ENCODE results near the gene HTR4.

The HTR4 gene

DNA sequence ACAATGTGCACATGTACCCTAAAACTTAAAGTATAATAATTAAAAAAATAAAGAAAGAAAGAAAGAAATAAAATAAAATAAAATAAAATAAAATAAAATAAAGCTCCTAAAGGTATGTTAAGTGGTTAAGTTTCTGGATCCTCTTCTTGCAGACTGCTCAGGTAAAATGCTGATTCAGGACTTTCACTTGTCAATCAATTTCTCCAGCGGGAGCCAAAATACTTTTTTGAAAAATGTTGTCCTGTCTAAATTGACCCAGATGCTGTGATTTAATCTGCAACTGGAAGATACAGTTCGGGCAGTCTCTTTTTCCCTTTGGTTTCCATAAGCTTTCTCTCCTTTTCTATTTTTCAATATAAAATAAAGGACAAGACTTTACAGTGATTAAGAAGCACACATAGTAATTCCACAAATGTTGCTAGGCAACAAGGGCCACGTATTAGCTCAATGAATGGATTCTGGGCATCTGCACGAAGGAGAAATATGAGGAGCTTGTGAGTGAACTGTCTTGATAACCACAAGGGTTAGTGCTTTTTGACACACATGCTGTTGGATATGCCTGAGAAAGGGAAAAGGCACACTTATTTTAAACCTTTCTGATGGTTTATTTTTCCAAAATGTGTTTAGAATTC is 38.6 kb downstream of the HTR4 start:
- no peak for DNase-seq (ENCODE audit: low read depth in 1 of 2, low spot score in 1 of 2)

- no peak for DNase-seq (ENCODE audit: low read depth in 1 of 2, low spot score in 1 of 2)
These were observed 46.9 kb downstream of the HTR4 start for GRCh38 chr5:148607406-148607805.

- DNase-seq (ENCODE audit: low read depth in 1 of 2, low spot score in 1 of 2), result no peak
These were observed 48.0 kb downstream of the HTR4 start for GRCh38 chr5:148606296-148606695.

- no peak for DNase-seq (ENCODE audit: low read depth in 1 of 2, low spot score in 1 of 2)
These were observed 55.1 kb downstream of the HTR4 start for GRCh38 chr5:148599187-148599586.

DNA sequence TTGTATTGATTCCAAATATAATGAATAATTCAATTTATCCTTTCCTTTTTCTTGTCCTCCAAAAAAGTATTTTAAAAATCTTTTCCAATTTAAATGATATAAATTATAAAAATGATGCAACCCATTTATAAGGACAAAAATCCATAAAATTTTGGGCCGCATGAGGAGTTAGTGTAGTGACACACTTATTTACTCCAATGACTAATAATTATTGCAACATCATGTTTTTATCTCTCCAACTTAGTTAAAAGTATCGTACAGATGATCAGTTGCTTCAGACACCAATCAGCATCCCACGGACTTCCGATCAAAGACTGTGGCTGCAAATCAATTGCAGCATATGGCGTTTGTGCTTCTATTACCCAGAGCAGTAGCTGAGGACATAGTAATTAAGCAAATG is 58.6 kb downstream of the HTR4 start:
- no peak for DNase-seq (ENCODE audit: low read depth in 1 of 2, low spot score in 1 of 2)

DNA sequence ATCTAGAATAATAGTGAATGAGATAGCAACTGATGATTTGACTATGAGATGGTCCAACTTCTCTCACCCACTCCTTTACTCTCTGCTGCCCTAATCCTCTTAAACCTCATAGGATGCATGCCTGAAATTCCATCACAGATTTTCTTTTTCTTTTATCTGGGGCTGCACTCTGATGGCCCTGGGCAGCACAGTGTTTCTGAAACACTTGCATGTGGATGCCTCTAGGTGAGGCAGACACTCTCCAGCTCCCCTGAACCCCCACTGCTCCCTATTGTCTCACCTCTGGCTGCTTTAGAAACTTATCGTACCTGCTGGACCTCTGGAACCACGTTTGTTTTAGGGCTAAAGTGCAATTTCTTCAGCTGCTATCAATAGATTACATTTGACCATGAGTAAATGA is 67.5 kb downstream of the HTR4 start:
- DNase-seq (ENCODE audit: low read depth in 1 of 2, low spot score in 1 of 2), result no peak

GRCh38 chr5:148585988-148586387 is 68.3 kb downstream of the HTR4 start:
- DNase-seq (ENCODE audit: low read depth in 1 of 2, low spot score in 1 of 2), result no peak

DNA sequence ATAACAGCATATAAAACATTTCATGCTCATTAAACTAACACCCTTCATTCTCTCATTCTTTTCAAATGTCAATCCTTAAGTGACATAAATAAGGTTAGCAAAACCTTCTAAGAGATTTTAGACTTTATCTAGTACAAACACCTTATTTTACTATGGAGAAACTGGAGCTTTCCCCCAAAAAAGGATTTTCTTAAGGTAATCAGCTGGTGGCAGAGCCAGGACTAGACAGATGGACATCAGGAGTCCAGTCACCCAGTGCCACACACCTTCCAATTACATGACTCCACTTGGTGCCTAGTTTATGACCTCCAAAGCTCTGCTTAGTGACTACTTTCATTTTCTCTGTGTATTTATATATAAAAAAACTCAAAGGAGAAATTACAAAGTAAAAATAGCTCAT is 70.2 kb downstream of the HTR4 start:
- DNase-seq (ENCODE audit: low read depth in 1 of 2, low spot score in 1 of 2), result no peak

GRCh38 chr5:148583421-148583965 is 70.8 kb downstream of the HTR4 start:
- DNase-seq (ENCODE audit: low read depth in 1 of 2, low spot score in 1 of 2), result no peak

DNA sequence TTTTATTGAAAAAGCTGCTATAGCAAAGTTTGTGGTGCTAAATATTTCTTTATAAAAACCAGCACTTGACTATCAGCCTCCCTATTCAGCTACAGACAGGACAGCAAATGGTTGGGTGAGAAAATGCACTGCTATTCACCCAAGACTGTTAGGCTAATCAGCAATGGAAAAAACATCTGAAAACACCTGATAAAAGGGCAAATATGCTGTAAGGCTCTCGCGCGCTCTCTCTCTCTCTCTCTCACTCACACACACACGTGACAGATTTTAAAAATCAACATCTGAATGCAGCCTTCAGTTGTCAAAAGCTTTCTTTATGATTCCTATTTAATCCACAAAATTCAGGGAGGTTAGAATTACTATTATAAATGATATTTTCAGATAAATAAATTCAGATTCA is 80.2 kb downstream of the HTR4 start:
- no peak for DNase-seq (ENCODE audit: low read depth in 1 of 2, low spot score in 1 of 2)

DNA sequence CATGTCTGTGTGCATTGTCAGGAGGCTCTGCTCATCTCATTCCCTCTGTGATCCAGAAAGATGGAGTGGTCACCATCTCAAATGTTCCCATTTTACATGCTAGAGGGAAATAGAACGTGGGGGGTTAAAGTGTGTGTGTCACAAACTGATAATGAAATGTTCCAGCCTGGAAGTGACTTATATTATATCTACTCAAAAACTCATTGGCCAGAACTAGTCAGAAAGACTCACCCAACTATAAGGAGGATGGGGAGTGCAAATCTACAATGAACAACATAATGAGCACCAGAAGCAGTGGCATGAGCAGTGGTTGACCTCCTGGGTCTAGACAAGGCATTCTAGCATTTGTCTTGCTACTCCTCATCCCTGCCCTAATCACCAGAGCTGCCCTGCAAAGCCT is 81.0 kb downstream of the HTR4 start:
- DNase-seq (ENCODE audit: low read depth in 1 of 2, low spot score in 1 of 2), result no peak

DNA sequence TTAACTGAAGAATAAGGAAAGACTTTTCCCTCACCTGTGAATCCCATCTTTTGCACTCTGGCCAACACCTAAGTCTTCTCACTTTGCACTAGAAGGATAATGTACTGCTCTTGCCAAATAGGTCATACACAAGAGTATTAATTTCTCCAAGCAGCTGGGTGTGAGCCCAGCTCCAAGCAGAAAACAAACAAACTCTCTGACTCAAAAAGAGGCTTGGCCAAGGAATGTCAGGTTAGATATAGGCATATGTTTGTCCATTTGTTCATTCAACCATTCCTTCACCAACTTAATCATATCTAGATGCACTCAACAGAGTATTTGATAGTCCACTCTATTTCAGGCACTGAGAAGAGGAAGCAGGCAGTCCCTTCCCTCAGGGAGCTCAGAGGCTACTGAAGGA is 84.4 kb downstream of the HTR4 start:
- DNase-seq (ENCODE audit: low read depth in 1 of 2, low spot score in 1 of 2), result no peak

DNA sequence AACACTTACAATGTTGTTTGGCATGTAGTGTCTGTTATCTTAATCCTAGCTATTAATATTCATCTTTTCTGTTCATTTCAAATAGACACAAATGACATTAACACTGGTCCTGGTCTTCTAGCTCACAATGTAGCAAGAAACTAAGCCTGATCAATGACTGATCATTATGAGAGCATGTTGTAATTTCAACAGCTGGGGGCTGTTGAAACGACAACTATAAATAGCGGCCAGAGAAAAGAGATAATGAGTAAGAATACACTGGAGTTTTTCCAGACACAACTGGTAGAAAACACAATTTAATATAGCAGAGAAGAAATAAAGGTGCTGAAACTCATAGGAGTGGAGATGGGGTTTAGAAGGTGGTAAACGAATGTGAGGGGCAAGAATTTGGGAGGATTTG is 89.2 kb downstream of the HTR4 start:
- DNase-seq (ENCODE audit: low read depth in 1 of 2, low spot score in 1 of 2), result no peak

DNA sequence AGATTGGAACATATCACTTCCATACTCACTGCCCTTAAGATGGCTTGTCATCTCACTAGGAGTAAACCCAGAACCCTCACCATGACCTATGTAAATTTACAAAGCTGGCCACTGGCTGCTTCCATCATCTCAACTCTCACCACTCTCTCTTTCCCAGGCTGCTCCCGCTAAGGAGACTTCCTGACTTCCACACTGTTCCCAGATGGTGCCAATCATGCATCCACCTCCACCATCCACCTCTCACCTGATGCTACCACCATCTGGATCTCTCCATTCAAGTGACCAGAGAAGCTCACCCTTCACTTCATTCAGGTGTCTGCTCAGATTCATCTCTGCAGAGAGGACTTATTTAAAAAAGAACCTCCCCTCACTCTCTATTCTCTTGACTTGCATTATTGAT is 91.3 kb downstream of the HTR4 start:
- DNase-seq (ENCODE audit: low read depth in 1 of 2, low spot score in 1 of 2), result no peak

- DNase-seq (ENCODE audit: low read depth in 1 of 2, low spot score in 1 of 2), result no peak
These were observed 92.5 kb downstream of the HTR4 start for GRCh38 chr5:148561801-148562311.

DNA sequence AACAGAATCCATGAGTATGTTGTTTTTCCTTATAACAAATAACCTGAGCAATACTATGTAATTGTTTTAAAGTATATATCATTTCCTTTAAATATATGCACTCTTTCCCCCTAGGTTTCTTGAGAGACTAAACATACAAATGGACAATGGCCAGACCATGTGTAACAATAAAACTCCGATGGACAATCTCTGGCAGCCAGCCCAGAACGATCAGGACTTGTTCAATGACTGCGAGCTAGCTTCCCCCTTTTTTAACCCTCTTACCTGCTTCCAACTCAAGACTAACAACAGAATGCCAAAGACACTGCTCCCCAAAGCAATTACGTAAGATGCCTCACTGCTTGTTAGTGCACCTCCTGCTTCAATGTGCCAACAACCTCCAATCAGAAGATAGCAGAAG is 94.9 kb downstream of the HTR4 start:
- no peak for DNase-seq (ENCODE audit: low read depth in 1 of 2, low spot score in 1 of 2)

- no peak for DNase-seq (ENCODE audit: low read depth in 1 of 2, low spot score in 1 of 2)
These were observed 95.4 kb downstream of the HTR4 start for GRCh38 chr5:148558892-148559291.

GRCh38 chr5:148556835-148557234 is 97.5 kb downstream of the HTR4 start:
- DNase-seq (ENCODE audit: low read depth in 1 of 2, low spot score in 1 of 2), result no peak

- DNase-seq (ENCODE audit: low read depth in 1 of 2, low spot score in 1 of 2), result no peak
These were observed 99.7 kb downstream of the HTR4 start for GRCh38 chr5:148554621-148555020.

DNA sequence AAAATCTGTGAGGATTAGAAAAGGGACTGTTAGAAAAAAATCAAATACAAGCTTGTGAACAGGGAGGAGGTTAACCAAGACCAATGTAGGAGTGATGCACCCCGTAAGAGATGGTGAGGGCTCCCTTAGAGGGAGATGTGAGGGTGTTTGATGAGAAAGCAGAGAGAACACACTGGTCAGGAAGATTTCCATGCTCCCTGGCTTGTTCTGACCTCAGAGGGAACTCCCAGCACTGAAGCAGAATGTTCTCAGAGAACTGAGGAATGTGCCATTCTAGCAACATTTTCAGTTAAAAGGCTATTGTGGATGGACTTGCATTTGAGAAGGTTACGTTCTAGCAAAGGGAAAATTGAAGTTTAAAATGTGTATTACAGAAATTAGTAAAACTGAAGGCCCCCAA is 110.6 kb downstream of the HTR4 start:
- DNase-seq (ENCODE audit: low read depth in 1 of 2, low spot score in 1 of 2), result no peak

DNA sequence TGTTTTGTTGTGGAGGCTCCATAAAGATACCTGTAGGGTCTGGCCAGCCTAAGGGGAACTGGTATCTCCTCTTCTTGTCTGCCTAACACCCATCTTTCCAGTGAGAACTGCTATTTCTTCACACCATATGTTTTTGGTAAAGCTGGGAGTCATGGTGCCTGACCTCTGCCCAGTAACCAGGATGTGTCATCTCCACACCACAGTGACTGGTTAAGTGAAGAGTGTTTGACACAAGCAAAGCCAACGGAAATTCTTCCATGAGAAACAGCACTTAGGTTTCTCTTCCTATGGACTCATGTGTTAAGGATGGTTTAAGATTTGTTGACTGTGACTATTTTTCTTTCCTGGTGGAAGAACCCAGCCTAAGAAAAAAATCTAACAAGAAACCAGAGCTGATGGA is 111.5 kb downstream of the HTR4 start:
- DNase-seq (ENCODE audit: low read depth in 1 of 2, low spot score in 1 of 2), result no peak

DNA sequence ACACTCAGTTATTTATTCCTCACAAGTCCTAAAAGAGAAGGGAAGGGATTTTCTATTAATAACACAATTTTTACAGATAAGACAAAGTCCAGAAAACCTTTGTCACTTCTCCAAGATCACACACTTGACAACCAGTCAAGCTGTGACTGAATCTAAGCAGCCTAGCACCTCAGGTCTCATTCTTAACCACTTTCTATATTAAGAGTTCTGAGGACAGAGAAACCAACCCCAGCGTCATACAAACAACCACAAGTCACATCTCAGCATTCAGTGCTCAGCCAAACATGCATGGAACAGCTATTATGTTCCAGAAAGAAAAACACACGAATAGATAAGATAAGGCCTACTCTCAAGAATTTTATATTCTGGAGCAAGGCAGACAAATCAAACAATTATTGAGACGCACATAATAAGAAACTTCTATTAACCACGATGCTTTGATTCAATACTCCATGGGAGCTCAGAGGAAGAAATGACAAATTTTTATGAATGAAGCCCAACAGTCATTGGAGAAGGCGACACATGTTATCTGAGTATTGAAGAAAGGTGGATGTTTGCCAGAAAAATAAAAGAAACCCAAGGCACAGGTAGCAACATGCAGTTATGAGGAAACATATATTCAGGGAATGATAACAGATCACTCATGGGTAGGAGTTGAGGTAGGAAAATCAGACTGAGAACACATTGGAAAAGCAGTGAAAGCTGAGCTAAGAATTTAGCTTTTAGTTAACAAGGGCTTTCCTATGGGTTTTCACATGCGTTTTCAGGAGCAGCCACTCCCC is 113.1 kb downstream of the HTR4 start:
- no peak for DNase-seq (ENCODE audit: low read depth in 1 of 2, low spot score in 1 of 2)

DNA sequence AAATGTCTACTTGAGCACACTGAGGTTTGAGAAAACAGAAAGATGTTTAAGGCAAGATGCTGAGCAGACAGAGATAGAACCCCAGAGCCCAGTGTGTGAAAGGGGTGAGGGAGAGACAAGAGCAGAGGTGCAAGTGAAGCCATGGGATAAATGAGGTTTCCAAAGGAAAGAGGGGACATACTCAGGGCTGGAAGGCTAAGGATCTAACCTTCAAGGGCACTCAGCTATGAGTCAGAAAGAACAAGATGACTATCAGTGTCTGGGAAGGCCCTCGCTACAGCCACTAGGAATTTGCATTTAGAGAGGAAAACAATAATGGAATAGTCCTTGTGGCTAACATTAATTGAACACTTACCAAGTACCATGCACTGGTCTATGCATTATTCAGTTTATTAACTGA is 113.7 kb downstream of the HTR4 start:
- DNase-seq (ENCODE audit: low read depth in 1 of 2, low spot score in 1 of 2), result no peak
